Right atrium auricular region (tissue), 2 donors: ENCODE data around the gene KRT77. TPM values are rescaled to one million over a fixed set of nuclear protein-coding genes. Genes with fewer than 3 reads are reported as not detected.

Experiments used
- DNase-seq: peaks from one replicate; pipeline ENCODE4 v3.0.0-alpha.2; 2019; ENCODE audit warnings: low spot score
- H3K27ac ChIP-seq, 2 donors: fragments of 200-600 bp; sonication (generic); 1 replicate in 1 of 2; 2 replicates in 1 of 2; pipeline ENCODE4 v1.5.1; 2016 to 2019
- H3K27me3 ChIP-seq, 2 donors: fragments of 200-600 bp; sonication (generic); one replicate each; pipeline versions ENCODE4 v1.5.1 to v1.6.0; 2017 to 2019
- H3K36me3 ChIP-seq: fragments of 200-600 bp; sonication (generic); one replicate; pipeline ENCODE4 v1.5.1; 2016
- H3K4me1 ChIP-seq, 2 donors: fragments of 200-600 bp; sonication (generic); one replicate each; pipeline versions ENCODE4 v1.5.1 to v1.6.0; 2017 to 2019
- H3K4me3 ChIP-seq, 2 donors: fragments of 200-600 bp; sonication (generic); 1 replicate in 1 of 2; 2 replicates in 1 of 2; pipeline ENCODE4 v1.5.1; 2017 to 2019; ENCODE audit warnings: mild to moderate bottlenecking in 1 of 2, moderate library complexity in 1 of 2
- H3K9me3 ChIP-seq, 2 donors: fragments of 200-600 bp; sonication (generic); one replicate each; pipeline ENCODE4 v1.5.1; 2019
- CTCF ChIP-seq, 2 donors: fragments of 200-600 bp; sonication (generic); IDR thresholded peaks; one replicate each; pipeline ENCODE4 v1.5.1; 2019; ENCODE audit warnings: antibody characterized with exemption in 2 of 2
- total RNA-seq, 2 donors: library from RNA; depleted of rRNA; stranded (reverse); fragments of >200 nt; gene quantifications; one replicate each; pipeline ENCODE4 v1.1.0, GENCODE V29; 2016

Gene KRT77
- total RNA-seq, 2 donors from 2014 or later = not detected

DNA sequence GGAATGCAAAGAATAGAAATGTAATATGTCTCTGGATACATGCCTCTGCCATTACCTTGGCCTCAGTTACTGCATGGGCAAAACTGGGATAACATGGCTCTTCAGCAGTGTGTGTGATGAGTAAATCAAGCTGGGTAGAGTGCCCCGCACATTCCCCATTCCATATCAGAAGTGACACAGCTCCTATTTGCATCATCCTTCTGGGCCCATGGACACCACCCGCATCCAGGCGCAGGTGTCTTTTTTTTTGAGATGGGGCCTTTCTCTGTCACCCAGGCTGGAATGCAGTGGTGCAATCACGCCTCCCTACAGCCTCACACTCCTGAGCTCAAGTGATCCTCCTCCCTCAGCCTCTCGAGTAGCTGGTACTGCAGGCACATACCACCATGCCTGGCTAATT lies 42.2 kb upstream of the KRT77 start:
- TF ChIP-seq CTCF (IDR thresholded peaks at IDR 0.05) = no peak
- Histone ChIP-seq H3K4me3 (no peak overlapping the region), H3K36me3 (no peaks in the 10 kb centered on the region), H3K4me1 (no peaks in the 10 kb centered on the region), H3K9me3 (no peaks in the 10 kb centered on the region), H3K27me3 (no peaks in the 10 kb centered on the region), H3K27ac (no peak overlapping the region)
- no peak for DNase-seq

GRCh38 chr12:52744493-52745156 lies 41.3 kb upstream of the KRT77 start:
- H3K4me3 ChIP-seq = no peak overlapping the region
- H3K27me3 ChIP-seq = no peaks in the 10 kb centered on the region
- TF ChIP-seq CTCF (IDR thresholded peaks at IDR 0.05) = no peak
- no peaks in the 10 kb centered on the region for H3K9me3 ChIP-seq
- H3K27ac ChIP-seq = no peak overlapping the region
- H3K4me1 ChIP-seq = no peaks in the 10 kb centered on the region
- no peaks in the 10 kb centered on the region for H3K36me3 ChIP-seq
- DNase-seq = no peak

DNA sequence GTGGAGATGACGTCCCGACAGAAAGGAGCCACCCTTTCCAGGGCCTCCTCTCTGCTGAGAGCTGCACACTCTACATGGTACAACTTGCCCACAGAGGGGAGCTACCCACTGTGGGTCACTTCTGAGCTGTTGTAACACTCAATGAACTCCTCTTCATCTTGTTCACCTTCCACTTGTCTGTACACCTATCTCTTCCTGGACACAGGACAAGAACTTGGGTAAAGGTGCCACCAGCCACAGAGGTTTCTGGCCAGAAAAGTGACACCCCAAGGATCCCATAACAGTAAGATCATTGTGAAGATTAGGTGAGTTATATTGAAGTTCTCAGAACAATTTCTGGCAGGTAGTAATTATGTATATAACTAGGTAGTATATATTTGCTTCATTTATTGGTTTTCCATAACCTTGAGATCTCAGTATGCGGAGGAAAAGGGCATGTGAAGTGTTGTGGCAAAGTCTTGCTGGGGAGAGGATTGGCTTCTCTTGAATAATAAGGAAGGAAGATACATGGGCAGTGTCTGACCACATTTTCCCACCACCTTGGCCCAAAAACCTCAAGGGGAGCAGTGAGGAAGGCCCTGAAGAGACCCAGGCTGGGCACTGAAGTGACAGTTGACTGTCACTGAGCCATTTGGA lies 39.6 kb upstream of the KRT77 start:
- Histone ChIP-seq H3K4me1 (no peaks in the 10 kb centered on the region), H3K36me3 (no peaks in the 10 kb centered on the region), H3K9me3 (no peaks in the 10 kb centered on the region), H3K27me3 (no peaks in the 10 kb centered on the region), H3K4me3 (no peak overlapping the region), H3K27ac (no peak overlapping the region)
- no peak for TF ChIP-seq CTCF (IDR thresholded peaks at IDR 0.05)
- DNase-seq = no peak

- Histone ChIP-seq H3K9me3 (no peaks in the 10 kb centered on the region), H3K4me3 (no peak overlapping the region), H3K4me1 (no peaks in the 10 kb centered on the region), H3K36me3 (no peaks in the 10 kb centered on the region), H3K27ac (no peak overlapping the region), H3K27me3 (no peaks in the 10 kb centered on the region)
- no peak for DNase-seq
- no peak for TF ChIP-seq CTCF (IDR thresholded peaks at IDR 0.05)
Observed at GRCh38 chr12:52742196-52742580, 38.9 kb upstream of the KRT77 start.

GRCh38 chr12:52741375-52742195 lies 38.3 kb upstream of the KRT77 start:
- Histone ChIP-seq H3K4me3 (no peak overlapping the region), H3K27me3 (no peaks in the 10 kb centered on the region), H3K36me3 (no peaks in the 10 kb centered on the region), H3K27ac (no peak overlapping the region), H3K4me1 (no peaks in the 10 kb centered on the region), H3K9me3 (no peaks in the 10 kb centered on the region)
- DNase-seq = no peak
- no peak for TF ChIP-seq CTCF (IDR thresholded peaks at IDR 0.05)
